GM12873 (cell line): ENCODE measurements around the gene PKD1.

Source experiments
- TF ChIP-seq, protein P1 (sequence below): IDR thresholded peaks from 2 replicates; pipeline ENCODE4 v1.5.1; 2012; ENCODE audit warnings: low read depth, mild to moderate bottlenecking, moderate library complexity, low read length, control low read depth; ENCODE audit not compliant: insufficient read depth; ENCODE audit errors: missing control alignments

Gene PKD1

GRCh38 chr16:2154533-2155090 lies 18.9 kb upstream of the PKD1 start:
- TF ChIP-seq, protein P1, sequence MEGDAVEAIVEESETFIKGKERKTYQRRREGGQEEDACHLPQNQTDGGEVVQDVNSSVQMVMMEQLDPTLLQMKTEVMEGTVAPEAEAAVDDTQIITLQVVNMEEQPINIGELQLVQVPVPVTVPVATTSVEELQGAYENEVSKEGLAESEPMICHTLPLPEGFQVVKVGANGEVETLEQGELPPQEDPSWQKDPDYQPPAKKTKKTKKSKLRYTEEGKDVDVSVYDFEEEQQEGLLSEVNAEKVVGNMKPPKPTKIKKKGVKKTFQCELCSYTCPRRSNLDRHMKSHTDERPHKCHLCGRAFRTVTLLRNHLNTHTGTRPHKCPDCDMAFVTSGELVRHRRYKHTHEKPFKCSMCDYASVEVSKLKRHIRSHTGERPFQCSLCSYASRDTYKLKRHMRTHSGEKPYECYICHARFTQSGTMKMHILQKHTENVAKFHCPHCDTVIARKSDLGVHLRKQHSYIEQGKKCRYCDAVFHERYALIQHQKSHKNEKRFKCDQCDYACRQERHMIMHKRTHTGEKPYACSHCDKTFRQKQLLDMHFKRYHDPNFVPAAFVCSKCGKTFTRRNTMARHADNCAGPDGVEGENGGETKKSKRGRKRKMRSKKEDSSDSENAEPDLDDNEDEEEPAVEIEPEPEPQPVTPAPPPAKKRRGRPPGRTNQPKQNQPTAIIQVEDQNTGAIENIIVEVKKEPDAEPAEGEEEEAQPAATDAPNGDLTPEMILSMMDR, result no peak

GRCh38 chr16:2152695-2153506 lies 17.2 kb upstream of the PKD1 start:
- TF ChIP-seq, protein P1, result no peak

DNA sequence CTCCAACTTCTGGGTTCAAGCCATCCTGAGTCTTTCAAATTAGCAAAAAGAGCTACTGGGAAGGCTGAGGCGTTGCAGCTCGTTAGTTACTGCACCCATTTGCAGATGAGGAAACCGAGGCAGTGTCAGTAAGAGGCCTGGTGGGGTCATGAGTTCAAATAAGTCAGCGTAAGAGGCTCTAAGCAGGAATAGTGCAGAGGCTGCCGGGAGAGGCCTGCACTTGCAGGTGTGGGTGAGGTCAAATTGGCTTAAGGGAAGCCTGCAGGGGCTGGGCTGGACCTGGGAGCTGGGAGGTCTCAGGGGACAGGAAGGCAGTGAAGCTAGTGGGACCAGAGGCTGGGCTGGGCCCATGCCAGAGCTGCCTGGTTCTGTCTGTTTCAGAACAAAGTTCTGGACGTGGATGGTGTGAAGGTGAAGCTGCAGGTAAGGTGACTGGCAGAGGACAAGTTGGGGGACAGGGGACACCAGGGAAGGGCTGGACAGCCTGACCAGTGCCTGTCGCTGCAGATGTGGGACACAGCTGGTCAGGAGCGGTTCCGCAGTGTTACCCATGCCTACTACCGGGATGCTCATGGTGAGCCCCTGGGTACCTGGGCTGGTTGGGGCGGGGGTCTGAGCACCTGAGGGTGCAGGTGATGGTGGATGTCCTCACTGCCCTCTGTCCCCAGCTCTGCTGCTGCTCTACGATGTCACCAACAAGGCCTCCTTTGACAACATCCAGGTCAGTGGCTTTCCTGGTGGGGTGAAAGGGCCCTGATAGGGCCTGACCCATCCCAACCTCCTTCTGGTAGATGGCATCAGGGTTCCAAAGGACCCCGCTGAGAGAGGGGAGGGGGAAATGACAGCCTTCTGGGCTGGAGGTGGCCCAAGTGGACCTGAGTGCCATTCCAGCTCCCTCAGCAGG lies 15.7 kb upstream of the PKD1 start:
- TF ChIP-seq, protein P1, result no peak

- TF ChIP-seq, protein P1, result no peak
Observed at GRCh38 chr16:2150418-2151187, 14.9 kb upstream of the PKD1 start.

GRCh38 chr16:2149630-2150417 lies 14.1 kb upstream of the PKD1 start:
- TF ChIP-seq, protein P1, result no peak

GRCh38 chr16:2148714-2149629 lies 13.3 kb upstream of the PKD1 start:
- TF ChIP-seq, protein P1, result peak; percentile 7
